Activated T-cell treated with anti-CD3 and anti-CD28 coated beads for 48 hours (primary cell): ENCODE measurements around the gene WBP4.
"Not testable (repeated sequence)": the region's sequence is repeated elsewhere in the genome, so short reads cannot be mapped to it uniquely, and the experiment has no call there.

Source experiments
- DNase-seq: peaks from one replicate; pipeline ENCODE4 v3.0.0-alpha.2; 2020; ENCODE audit warnings: low read depth

WBP4 gene

GRCh38 chr13:41085961-41086585 is 24.8 kb downstream of the WBP4 start:
- DNase-seq, result no peak

- DNase-seq, result not testable (repeated sequence)
Measured at GRCh38 chr13:41095681-41096080, 34.4 kb downstream of the WBP4 start.

- DNase-seq, result no peak
Measured at GRCh38 chr13:41098761-41099160, 37.5 kb downstream of the WBP4 start.

- DNase-seq, result no peak
Measured at GRCh38 chr13:41099986-41100385, 38.7 kb downstream of the WBP4 start.

GRCh38 chr13:41107104-41107571 is 45.8 kb downstream of the WBP4 start:
- no peak for DNase-seq

- no peak for DNase-seq
Measured at GRCh38 chr13:41107584-41108014, 46.3 kb downstream of the WBP4 start.

GRCh38 chr13:41111454-41111853 is 50.1 kb downstream of the WBP4 start:
- DNase-seq, result no peak

- DNase-seq, result no peak
Measured at GRCh38 chr13:41117869-41118268, 56.6 kb downstream of the WBP4 start.

GRCh38 chr13:41122838-41123237 is 61.5 kb downstream of the WBP4 start:
- no peak for DNase-seq

GRCh38 chr13:41127701-41128100 is 66.4 kb downstream of the WBP4 start:
- DNase-seq, result no peak

- no peak for DNase-seq
Measured at GRCh38 chr13:41130356-41130755, 69.0 kb downstream of the WBP4 start.

GRCh38 chr13:41131189-41131588 is 69.9 kb downstream of the WBP4 start:
- not testable (repeated sequence) for DNase-seq

- DNase-seq, result not testable (repeated sequence)
Measured at GRCh38 chr13:41131660-41132511, 70.6 kb downstream of the WBP4 start.

- peak; percentile 93 for DNase-seq
Measured at GRCh38 chr13:41132512-41133152, 71.3 kb downstream of the WBP4 start, which contains the start of gene KBTBD6. KBTBD6 (minus strand) TSS chr13:41132802; CDS start chr13:41132511, 291 bp downstream.
